K562 (cell line): ENCODE results near the gene GPR42. TPM values are rescaled to one million over a fixed set of nuclear protein-coding genes. Genes with fewer than 3 reads are reported as not detected.

Experiments
- ATAC-seq: fragments of 200-7000 bp; cut with Tn5 transposase; 3 replicates; pipeline ENCODE4 v1.9.1; 2020; ENCODE audit warnings: moderate library complexity
- BruUV-seq: library from RNA; stranded (reverse); fragments of 400-500 nt; replicated peaks from 2 replicates; lab custom pipeline; 2021; lab: Mats Ljungman, UMichigan
- CTCF ChIA-PET: fragments of 300-600 bp; formaldehyde crosslinking; extraction: SDS; loops from one replicate; lab custom pipeline; 2021; ENCODE audit warnings: low intra/inter-chr PET ratio; lab: Yijun Ruan, JAX
- POLR2A ChIA-PET: fragments of 300-600, 350-650 bp; sonication (Branson Sonifier 250); formaldehyde crosslinking; extraction: SDS; loops from one replicate; lab custom pipeline; 2021; ENCODE audit warnings: antibody characterized with exemption, inconsistent platforms; lab: Yijun Ruan, JAX
- DNase-seq, 4 experiments: peaks; one replicate each; pipeline versions ENCODE4 v3.0.0 to v3.0.0-alpha.2; 2011 to 2018; ENCODE audit warnings: low spot score in 3 of 4, mixed read lengths in 3 of 4; ENCODE audit errors: extremely low read depth in 1 of 4
- FAIRE-seq: peaks from 2 replicates; lab custom pipeline; 2011; peaks lifted over from hg19 to GRCh38; lab: Jason Lieb, UNC
- H2AFZ ChIP-seq: 2 replicates; pipeline ENCODE4 v1.6.0; 2011; ENCODE audit warnings: low read depth, low read length, control low read depth, inconsistent platforms
- H3K27ac ChIP-seq: fragments of 200-600 bp; 3 replicates; pipeline ENCODE4 v1.8.0; 2011; ENCODE audit warnings: low read depth, mild to moderate bottlenecking, control low read depth, inconsistent platforms, low read length, moderate library complexity, mixed read lengths; ENCODE audit errors: extremely low read depth
- H3K27me3 ChIP-seq, 2 experiments: fragments of 300-600 bp in 1 of 2; 2 replicates in 1 of 2; 3 replicates in 1 of 2; pipeline versions ENCODE4 v1.6.0 to v1.8.0; 2011; ENCODE audit warnings: inconsistent platforms in 2 of 2, low read length in 2 of 2, mild to moderate bottlenecking in 1 of 2, mixed read lengths in 1 of 2, moderate library complexity in 1 of 2; ENCODE audit not compliant: control insufficient read depth in 2 of 2, insufficient read depth in 2 of 2
- H3K36me3 ChIP-seq: fragments of 300-600 bp; 3 replicates; pipeline ENCODE4 v1.8.0; 2011; ENCODE audit warnings: mild to moderate bottlenecking, low read length, inconsistent platforms; ENCODE audit not compliant: control insufficient read depth, insufficient read depth
- H3K4me1 ChIP-seq, 2 experiments: fragments of 200-600 bp in 1 of 2; replicated peaks in 1 of 2; 2 replicates in 1 of 2; 3 replicates in 1 of 2; pipeline versions ENCODE4 v1.5.1 to v1.8.0; 2011; ENCODE audit warnings: inconsistent platforms in 2 of 2, low read length in 2 of 2, mild to moderate bottlenecking in 1 of 2, mixed read lengths in 1 of 2, moderate library complexity in 1 of 2; ENCODE audit not compliant: control insufficient read depth in 2 of 2, insufficient read depth in 2 of 2
- H3K4me2 ChIP-seq: 2 replicates; pipeline ENCODE4 v1.6.1; 2011; ENCODE audit warnings: low read length, control low read depth, inconsistent platforms, mixed read lengths; ENCODE audit not compliant: insufficient read depth
- H3K4me3 ChIP-seq: fragments of 200-600 bp; sonication (generic), shearing (Covaris generic); 2 replicates; pipeline ENCODE4 v1.5.1; 2016; ENCODE audit warnings: control low read depth, inconsistent platforms
- H3K79me2 ChIP-seq: fragments of 200-600 bp; 3 replicates; pipeline ENCODE4 v1.8.0; 2011; ENCODE audit warnings: low read length, inconsistent platforms; ENCODE audit not compliant: control insufficient read depth, insufficient read depth
- H3K9ac ChIP-seq, 2 experiments: 2 replicates each; pipeline versions ENCODE4 v1.6.0 to v1.6.1; 2011; ENCODE audit warnings: low read depth in 2 of 2, low read length in 2 of 2, control low read depth in 1 of 2, inconsistent platforms in 1 of 2, mild to moderate bottlenecking in 1 of 2, mixed read lengths in 1 of 2; ENCODE audit not compliant: insufficient read depth in 1 of 2
- H3K9me1 ChIP-seq: one replicate; pipeline ENCODE4 v1.6.0; 2011; ENCODE audit warnings: inconsistent platforms, mild to moderate bottlenecking, low read length, moderate library complexity; ENCODE audit not compliant: control insufficient read depth, insufficient read depth
- H3K9me3 ChIP-seq: replicated peaks from 2 replicates; pipeline ENCODE4 v1.5.1; 2011; ENCODE audit warnings: low read depth, low read length, inconsistent platforms; ENCODE audit not compliant: control insufficient read depth, insufficient read depth
- H4K20me1 ChIP-seq: replicated peaks from 2 replicates; pipeline ENCODE4 v1.6.1; 2011; ENCODE audit warnings: low read length, inconsistent platforms, mixed read lengths; ENCODE audit not compliant: control insufficient read depth, insufficient read depth
- ESRRA ChIP-seq: fragments of 450-650 bp; IDR thresholded peaks from 2 replicates; pipeline ENCODE4 v1.6.1; 2014; ENCODE audit warnings: low read depth, mild to moderate bottlenecking, moderate library complexity, borderline replicate concordance
- FOXJ2 ChIP-seq: fragments of 200-800 bp; sonication (Bioruptor generic); IDR thresholded peaks from 2 replicates; pipeline ENCODE4 v1.6.1; 2016; ENCODE audit warnings: missing genetic modification characterization, missing compliant biosample characterization
- MTA1 ChIP-seq: fragments of 450-650 bp; IDR thresholded peaks from 2 replicates; pipeline ENCODE4 v1.6.1; 2017; ENCODE audit warnings: borderline replicate concordance
- PHB ChIP-seq: fragments of 250-450 bp; sonication (Bioruptor Pico); IDR thresholded peaks from 2 replicates; pipeline ENCODE4 v1.5.0; 2021
- SREBF1 ChIP-seq: fragments of 150-350 bp; IDR thresholded peaks from 2 replicates; pipeline ENCODE4 v1.6.1; 2014; ENCODE audit warnings: antibody characterized with exemption, low read depth, low read length, borderline replicate concordance
- TRIM28 ChIP-seq: fragments of 450-650 bp; IDR thresholded peaks from 2 replicates; pipeline ENCODE4 v1.6.1; 2017
- ZNF512 ChIP-seq: IDR thresholded peaks from 2 replicates; pipeline ENCODE4 v1.6.1; 2016; ENCODE audit warnings: missing genetic modification characterization, missing compliant biosample characterization
- WGBS: fragments of 100-300 bp; shearing (Covaris generic); methylation state at CpG from one replicate; pipeline ENCODE4 v1.1.6; 2016; ENCODE audit warnings: low coverage, mixed read lengths; ENCODE audit not compliant: insufficient coverage; ENCODE audit errors: missing lambda C conversion rate; 5-methylcytosine and 5-hydroxymethylcytosine counted together
- in situ Hi-C: fragments of 300-500 bp; cut with MboI; formaldehyde crosslinking; loops from 4 replicates; pipeline ENCODE4 v1.15.0; 2018; ENCODE audit warnings: inconsistent platforms, mixed read lengths
- intact Hi-C: fragments of 100-400 bp; cut with micrococcal nuclease; formaldehyde crosslinking; loops from 2 replicates; pipeline ENCODE4 v1.14.2; 2022
- polyA plus RNA-seq, 8 experiments: library from polyadenylated mRNA; depleted of rRNA in 4 of 8; stranded (reverse) in 5 of 8; unstranded in 3 of 8; fragments of >200 nt; fragmentation: Nextera tagmentation in 2 of 8; fragmentation: Illumina TruSeq in 1 of 8; extraction: Ambion mirVana in 2 of 8; extraction: Trizol in 1 of 8; gene quantifications; 2 replicates each; pipeline versions ENCODE4 v1.2.1 to v1.2.3, GENCODE V29; 2011 to 2014; ENCODE audit warnings: inconsistent platforms in 1 of 8, missing spikeins in 1 of 8
- total RNA-seq, 7 experiments: library from RNA; depleted of rRNA in 6 of 7; stranded (reverse); fragments of >200 nt in 6 of 7; fragmentation: Illumina TruSeq in 2 of 7; extraction: Trizol in 2 of 7; gene quantifications; 2 replicates each; pipeline versions ENCODE4 v1.2.1 to v1.2.3, GENCODE V29; 2011 to 2021; ENCODE audit warnings: low replicate concordance in 1 of 7

Gene GPR42
- total and polyA plus RNA-seq, 9 of the 15 experiments (the other 6 are each of a cell fraction or from before 2014, with no cell fraction given), result not detected

GRCh38 chr19:35408284-35409171, 37.7 kb downstream of the GPR42 start:
- Histone ChIP-seq H3K4me2 (no peak overlapping the region), H3K79me2 (no peaks in the 10 kb centered on the region), H3K27ac (no peak overlapping the region), H3K9me1 (no peaks in the 10 kb centered on the region)
- WGBS, result 2% methylated on average over 13 of the region's 13 CpGs
- FAIRE-seq (no peak), DNase-seq (no peak)
- TF ChIP-seq PHB (CRISPR knock-in tag) (no peak), ESRRA (0 out of 2 replicates have a peak, but pooled peaks have one; percentile 18)
- TF ChIP-seq, all 486 proteins: peak for 1
- BruUV-seq, result no TSS peak
- H3K4me1 ChIP-seq, result peaks cover 2 to 4% of the 10 kb centered on the region in 2 experiments; a peak in 3 of 5 replicates
- no peaks in the 10 kb centered on the region for H3K36me3 ChIP-seq
- no peak overlapping the region for H3K9ac ChIP-seq
- ChIA-PET CTCF (no interaction called here), POLR2A (interaction anchor here (0.6 to 1.2 kb wide), 3 partner anchors 9 to 397 kb away, joined by 3 to 4 read pairs (median 4); no protein-coding TSS in a partner anchor)
- H4K20me1 ChIP-seq, result no peaks in the 10 kb centered on the region
- H2AFZ ChIP-seq, result no peak overlapping the region
- no peaks in the 10 kb centered on the region for H3K9me3 ChIP-seq
- intact Hi-C loops, result no loop called here
- in situ Hi-C loops, result no loop called here
- peaks cover 22 to 28% of the 10 kb centered on the region in 2 experiments for H3K27me3 ChIP-seq
- ATAC-seq, result no peak
- H3K4me3 ChIP-seq, result no peak overlapping the region

- no peaks in the 10 kb centered on the region for H3K9me3 ChIP-seq
- FAIRE-seq (no peak), ATAC-seq (no peak), DNase-seq (no peak)
- no peaks in the 10 kb centered on the region for H3K79me2 ChIP-seq
- H2AFZ ChIP-seq, result no peak overlapping the region
- 4% methylated on average over 5 of the region's 5 CpGs for WGBS
- no TSS peak for BruUV-seq
- H3K27ac ChIP-seq, result no peak overlapping the region
- intact Hi-C loops, result no loop called here
- H3K27me3 ChIP-seq, result peaks cover 28 to 32% of the 10 kb centered on the region in 2 experiments
- peaks cover 0 to 3% of the 10 kb centered on the region in 2 experiments; a peak in 1 of 5 replicates for H3K4me1 ChIP-seq
- ChIA-PET POLR2A (no interaction called here), CTCF (no interaction called here)
- no peak overlapping the region for H3K4me3 ChIP-seq
- no peak overlapping the region for H3K9ac ChIP-seq
- H3K9me1 ChIP-seq, result no peaks in the 10 kb centered on the region
- H4K20me1 ChIP-seq, result no peaks in the 10 kb centered on the region
- in situ Hi-C loops, result no loop called here
- TF ChIP-seq TRIM28 (no peak), MTA1 (no peak), SREBF1 (no peak), ZNF512 (tag) (peak; percentile 32; the same call in 1 of the 2 replicates), FOXJ2 (tag) (peak; percentile 30; the same call in 1 of the 2 replicates)
- H3K36me3 ChIP-seq, result no peaks in the 10 kb centered on the region
- H3K4me2 ChIP-seq, result no peak overlapping the region
Measured at GRCh38 chr19:35409191-35409590, 38.3 kb downstream of the GPR42 start.
